Measurements from ENCODE around the gene GALNT18.

GALNT18 gene

DNA sequence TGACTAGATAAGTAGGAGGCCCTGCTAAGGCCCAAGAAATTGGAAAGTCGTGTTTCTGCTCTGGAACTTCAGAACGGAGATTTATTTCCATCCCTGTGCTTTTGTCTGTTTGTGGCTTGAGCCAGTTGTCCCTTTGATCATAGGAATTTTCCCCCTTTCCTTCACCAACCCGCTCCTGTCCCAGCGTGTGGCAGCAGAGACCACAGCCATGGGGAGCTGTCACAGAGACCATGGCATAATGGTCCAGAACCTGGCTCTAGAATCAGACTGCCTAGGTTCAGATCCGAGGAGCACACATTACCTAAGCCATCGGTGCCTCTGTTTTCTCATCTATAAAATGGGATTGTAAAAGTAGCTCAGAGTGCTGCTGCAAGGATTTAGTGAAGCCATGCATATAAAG lies 128.1 kb downstream of the GALNT18 start:
- DNase-seq = no peak

DNA sequence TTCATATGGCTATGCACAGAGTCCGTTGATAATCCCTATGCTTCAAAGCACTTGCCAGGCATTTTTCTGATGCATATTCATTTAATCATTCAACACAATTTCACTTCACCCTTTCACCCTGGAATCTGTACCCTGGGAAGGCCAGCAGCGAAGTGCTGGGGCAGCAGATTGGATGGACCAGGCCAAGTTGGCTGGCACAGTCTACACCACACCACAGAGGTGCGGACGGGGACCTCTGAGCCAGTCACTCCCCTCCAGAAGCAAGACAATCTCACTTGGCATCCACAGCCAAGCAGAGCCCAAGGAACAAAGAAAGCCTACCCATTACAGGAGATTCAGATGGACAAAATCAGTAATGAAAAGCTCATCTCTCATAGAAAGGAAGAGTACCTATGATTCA lies 130.2 kb downstream of the GALNT18 start:
- no peak for DNase-seq

DNA sequence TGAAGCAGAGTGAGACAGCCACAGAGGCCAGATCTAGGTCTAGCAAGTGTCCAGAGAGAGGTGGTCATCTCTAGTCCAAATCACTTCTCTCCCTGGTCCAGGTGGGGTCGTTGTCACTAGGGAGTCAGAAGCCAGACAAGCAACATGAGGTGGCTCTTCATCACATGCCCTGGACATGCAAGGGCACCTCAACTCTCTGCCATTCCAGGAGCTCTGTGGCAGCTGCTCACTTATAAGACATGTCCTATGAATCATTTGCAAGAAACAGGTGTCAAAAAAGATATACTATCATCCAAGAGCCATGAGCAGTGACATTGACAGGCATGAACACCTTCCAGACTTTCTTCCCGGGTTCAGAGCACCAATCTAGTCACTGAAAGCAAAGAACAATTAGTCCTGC lies 130.8 kb downstream of the GALNT18 start:
- DNase-seq = no peak

DNA sequence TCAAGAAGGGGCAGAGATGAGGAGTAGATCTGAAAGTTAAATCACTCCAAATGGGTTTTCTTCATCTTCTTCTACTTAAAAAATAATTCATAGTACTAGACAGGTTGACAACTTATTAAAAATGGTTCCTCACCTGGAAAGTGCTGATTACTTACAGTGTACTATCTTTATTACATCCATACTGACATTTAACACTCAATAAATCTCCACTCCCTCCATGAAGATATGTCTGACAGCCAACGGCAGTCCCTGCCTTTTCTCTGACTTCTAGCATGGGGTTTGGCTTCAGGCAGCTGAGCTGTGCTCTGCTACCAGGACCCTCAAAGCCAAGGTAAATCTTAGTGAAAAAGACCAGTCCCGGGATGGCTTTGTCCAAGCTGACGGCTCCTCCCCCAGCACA lies 135.4 kb downstream of the GALNT18 start:
- DNase-seq = no peak

DNA sequence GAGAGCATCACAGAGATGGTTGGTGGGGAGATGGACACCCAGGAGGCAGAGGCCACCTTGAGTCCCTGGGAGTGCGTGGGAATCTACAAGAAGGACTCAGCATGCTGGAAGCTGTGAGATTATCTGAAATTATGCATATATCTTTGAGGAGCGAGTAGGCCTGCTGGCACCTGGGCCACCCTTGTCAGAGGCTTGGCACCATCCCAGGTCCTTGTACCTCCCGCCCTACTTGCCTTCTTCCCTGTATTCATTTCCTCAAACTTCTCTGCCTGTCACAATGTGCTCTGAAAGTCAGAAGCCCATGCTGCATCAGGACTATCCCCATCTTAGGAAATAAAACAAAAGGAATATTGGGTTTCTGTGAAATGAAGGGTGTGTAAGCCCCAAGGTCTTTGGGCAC lies 135.8 kb downstream of the GALNT18 start:
- no peak for DNase-seq

- DNase-seq = no peak
These were observed 138.2 kb downstream of the GALNT18 start for GRCh38 chr11:11483627-11484026.

GRCh38 chr11:11482730-11483129 lies 139.1 kb downstream of the GALNT18 start:
- DNase-seq = no peak

DNA sequence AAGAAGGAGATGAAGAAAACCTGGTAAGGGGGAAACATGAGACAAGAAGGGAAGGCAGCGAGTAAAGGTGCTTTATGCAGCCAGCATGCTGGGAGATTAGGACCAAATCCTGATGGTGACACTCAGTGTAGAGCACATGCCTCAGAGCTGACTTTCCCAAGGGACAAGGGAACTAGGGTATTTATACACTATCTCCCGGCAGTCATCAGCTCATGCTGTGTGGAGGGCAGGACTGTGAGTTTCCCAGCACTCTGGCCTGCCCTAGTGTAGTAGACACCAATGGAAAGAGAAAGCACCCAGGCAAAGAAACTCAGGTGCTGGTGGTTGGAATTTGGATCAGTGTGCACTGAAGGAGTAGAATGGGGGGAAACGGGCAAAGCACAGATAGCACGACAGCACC lies 140.4 kb downstream of the GALNT18 start:
- DNase-seq = no peak

GRCh38 chr11:11480971-11481370 lies 140.8 kb downstream of the GALNT18 start:
- DNase-seq = no peak

- DNase-seq = no peak
These were observed 143.1 kb downstream of the GALNT18 start for GRCh38 chr11:11478687-11479086.

- no peak for DNase-seq
These were observed 143.9 kb downstream of the GALNT18 start for GRCh38 chr11:11477695-11478420.

DNA sequence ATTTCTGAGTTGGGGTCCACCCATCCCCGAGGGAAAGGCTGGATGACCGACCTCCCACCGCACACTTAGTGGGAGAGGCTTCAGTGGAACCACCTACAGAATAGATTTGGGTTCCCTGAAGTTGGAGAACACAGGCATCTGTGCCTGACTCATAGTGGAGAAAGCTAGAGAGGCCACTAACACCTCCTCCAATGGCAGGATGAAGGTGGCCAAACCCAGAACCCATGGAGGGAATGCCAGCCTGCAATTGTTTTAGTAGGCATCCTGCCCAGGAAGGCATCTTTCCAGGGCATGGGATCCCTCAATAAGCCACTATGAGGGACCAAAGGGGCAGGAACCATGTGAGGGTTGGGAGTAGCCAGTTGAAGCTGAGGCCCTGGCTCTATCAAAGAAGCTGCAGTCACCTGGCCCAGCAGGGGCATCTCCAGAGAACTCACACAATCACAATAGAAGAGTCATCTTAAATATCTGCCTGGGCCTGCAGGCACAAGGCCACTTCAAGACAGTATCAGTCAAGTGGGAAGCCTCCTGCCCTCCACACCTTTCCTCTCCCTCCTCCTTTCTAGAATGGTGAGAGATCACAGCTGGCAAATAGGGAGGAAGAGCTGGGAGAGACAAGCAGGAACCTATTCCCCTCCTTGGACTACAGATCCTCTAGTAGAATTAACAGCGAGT lies 144.7 kb downstream of the GALNT18 start:
- DNase-seq = no peak

GRCh38 chr11:11476499-11476898 lies 145.3 kb downstream of the GALNT18 start:
- DNase-seq = no peak

DNA sequence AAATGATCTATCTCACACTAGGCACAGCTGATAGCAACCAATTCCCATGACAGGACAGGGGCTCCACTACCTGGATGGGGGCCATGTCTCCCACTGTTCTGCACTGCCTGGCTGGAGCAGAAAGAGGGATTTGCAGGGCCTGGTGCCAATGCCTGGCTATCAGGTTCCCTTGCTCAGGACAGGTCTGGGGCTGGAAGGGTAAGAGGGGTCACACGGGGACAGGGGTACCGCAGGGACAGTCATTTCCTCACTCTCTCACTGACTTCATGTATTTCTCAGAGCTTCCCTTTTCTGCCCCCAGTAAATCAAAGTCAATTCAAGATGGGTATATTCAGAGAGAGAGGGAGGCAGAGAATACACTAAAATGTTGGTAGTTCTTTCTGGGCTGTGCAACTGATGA lies 149.7 kb downstream of the GALNT18 start:
- no peak for DNase-seq

GRCh38 chr11:11471201-11471600 lies 150.6 kb downstream of the GALNT18 start:
- no peak for DNase-seq

GRCh38 chr11:11468954-11469353 lies 152.9 kb downstream of the GALNT18 start:
- no peak for DNase-seq

DNA sequence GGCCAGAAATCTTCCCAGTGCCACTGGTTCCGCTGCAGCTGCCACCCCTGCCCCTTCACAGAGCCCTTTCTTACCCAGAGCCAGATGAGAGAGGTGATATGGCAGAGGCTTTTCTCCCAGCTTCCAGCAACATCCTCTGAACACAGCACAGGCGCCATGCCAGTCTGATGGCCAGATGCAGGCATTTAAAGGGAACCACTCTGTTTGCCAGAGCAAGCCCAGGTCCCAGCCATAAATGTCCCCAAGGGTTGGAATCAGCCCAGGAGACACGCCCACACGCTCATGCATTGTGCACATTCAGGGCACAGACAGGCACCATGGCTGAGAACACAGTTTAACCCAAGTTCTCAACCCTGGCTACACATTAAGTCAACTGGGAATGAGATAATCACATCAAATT lies 154.5 kb downstream of the GALNT18 start:
- DNase-seq = no peak

DNA sequence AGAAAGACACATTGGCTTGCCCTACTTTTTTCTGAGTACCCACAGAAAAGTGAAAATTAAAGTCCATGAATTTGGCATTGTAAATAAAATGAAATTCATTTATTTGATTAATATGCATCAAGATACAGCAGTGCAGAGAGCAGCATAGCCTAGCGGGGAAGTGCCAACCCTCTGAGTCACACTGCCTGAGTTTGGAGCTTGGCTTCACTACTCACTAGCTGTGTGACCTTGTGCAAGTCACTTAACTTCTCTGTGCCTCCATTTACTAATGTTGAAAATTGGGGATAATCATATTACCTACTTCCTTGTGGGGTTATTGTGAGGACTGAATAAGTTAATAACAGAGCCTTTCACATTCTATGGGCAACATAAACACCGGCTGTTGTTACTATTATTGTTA lies 157.2 kb downstream of the GALNT18 start:
- no peak for DNase-seq

- no peak for DNase-seq
These were observed 158.4 kb downstream of the GALNT18 start for GRCh38 chr11:11463405-11463804.

DNA sequence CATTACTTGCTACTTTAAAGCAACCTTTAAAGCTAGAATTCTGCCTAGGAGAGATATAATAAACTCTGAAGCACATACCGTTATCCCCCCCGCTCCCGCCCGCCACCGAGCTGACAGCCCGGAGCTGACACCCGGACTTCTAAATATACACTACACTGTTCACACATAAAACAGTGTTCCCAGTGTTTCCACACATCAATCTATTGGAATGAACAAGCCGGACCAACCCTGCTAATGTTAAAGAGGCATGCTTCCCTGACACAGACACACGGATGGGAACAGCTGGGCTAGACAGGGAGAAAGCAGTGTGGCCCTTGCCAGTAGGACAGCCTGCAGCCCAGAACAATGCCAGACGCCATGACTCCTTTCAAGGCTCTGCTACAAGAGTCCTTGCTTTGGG lies 160.3 kb downstream of the GALNT18 start:
- no peak for DNase-seq

DNA sequence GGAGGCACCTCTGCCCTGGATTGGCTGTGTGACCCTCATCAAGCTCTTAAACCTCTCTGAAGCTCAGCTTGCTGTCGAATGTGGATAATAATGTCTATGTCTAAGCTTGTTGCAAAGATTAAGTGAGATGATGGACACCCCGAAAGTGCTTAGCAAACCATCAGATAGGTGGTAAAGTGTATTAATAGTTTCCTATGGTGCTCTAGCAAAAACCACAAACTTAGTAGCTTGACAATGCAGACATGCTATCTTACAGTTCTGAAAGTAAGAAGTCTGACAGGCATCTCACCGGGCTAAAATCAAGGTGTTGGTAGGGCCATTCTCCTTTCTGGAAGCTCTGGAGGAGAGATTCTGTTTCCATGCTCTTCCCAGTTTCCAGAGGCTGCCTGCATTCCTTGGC lies 162.2 kb downstream of the GALNT18 start:
- no peak for DNase-seq

DNA sequence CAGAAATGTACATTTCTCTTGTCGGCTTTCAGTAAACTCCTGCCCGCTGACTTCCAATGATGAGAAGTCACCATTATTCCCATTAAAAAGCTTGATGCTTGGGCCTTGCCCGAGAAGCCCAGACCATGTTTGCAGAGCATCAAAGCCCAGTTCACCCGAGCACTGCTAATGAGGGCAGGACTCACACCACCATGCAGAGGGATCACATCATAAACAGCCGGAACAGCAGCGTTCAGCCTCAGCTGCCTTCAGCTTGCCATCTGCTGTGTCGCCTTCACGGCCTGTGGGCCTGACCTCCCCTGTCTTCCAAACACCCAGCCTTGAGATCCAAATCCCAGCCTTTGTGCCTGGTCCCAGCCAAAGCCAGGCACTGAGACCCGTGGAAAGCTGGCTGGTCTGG lies 163.3 kb downstream of the GALNT18 start:
- DNase-seq = no peak

DNA sequence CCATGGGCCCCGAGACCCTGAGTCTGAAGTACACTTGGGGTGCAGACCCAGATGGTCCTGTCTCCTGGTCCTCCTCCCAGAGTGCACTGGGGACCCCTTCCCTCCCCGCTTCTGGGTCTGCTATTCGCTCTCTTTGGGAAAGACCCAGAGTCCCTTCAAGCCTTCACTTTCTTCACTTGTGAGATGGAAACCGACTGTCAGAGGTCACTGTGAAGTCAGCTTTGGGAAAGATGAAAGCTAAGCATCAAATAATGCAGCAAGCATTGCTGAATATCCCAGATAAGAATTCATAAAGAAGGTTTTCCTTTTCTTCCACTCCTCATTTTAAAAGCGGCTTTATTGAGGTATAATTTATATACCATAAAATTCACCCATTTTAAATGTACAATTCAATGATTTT lies 163.8 kb downstream of the GALNT18 start:
- DNase-seq = no peak

DNA sequence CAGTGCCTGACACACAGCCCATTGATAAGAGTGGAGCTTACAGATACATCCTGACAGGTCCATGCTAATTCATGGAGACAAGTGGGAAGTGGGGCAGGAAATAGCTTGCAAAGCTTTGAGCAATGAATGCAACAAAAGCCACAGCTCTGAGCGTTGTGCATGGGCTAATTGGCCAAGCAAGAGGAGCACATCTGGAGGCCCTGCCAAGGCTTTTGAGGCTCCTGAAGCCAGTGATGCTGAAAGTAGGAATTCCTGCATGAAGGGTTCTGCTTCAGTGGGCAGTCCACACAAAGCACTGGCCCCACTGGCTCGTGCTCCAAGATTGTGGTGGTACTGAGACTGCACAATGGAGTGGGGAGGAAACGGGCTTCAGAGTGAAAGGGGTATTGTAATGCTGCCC lies 164.9 kb downstream of the GALNT18 start:
- no peak for DNase-seq
